ENCODE data around the gene UST.

The UST gene

DNA sequence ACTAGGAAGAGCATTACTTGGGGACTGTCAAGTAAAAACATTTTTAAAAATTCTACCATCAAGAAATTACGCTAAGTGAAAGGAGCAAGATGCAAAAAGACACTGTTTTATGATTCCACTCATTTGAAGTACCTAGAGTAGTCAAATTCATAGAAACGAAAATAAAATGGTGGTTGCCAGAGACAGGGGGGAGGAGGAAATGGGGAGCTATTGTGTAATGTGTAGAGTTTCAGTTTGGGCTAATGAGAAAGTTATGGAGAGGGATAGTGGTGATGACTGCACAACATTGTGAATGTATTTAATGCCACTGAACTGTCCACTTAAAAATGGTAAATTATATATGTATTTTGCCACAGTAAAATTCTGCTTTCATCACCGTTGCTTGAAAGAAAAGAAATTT is 83.8 kb downstream of the UST start:
- TF ChIP-seq, protein P1, sequence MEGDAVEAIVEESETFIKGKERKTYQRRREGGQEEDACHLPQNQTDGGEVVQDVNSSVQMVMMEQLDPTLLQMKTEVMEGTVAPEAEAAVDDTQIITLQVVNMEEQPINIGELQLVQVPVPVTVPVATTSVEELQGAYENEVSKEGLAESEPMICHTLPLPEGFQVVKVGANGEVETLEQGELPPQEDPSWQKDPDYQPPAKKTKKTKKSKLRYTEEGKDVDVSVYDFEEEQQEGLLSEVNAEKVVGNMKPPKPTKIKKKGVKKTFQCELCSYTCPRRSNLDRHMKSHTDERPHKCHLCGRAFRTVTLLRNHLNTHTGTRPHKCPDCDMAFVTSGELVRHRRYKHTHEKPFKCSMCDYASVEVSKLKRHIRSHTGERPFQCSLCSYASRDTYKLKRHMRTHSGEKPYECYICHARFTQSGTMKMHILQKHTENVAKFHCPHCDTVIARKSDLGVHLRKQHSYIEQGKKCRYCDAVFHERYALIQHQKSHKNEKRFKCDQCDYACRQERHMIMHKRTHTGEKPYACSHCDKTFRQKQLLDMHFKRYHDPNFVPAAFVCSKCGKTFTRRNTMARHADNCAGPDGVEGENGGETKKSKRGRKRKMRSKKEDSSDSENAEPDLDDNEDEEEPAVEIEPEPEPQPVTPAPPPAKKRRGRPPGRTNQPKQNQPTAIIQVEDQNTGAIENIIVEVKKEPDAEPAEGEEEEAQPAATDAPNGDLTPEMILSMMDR (conservative IDR thresholded peaks at IDR 0.05): no peak
- TF ChIP-seq ZFX (IDR thresholded peaks at IDR 0.05): no peak
- no peak overlapping the region for H3K27ac ChIP-seq

DNA sequence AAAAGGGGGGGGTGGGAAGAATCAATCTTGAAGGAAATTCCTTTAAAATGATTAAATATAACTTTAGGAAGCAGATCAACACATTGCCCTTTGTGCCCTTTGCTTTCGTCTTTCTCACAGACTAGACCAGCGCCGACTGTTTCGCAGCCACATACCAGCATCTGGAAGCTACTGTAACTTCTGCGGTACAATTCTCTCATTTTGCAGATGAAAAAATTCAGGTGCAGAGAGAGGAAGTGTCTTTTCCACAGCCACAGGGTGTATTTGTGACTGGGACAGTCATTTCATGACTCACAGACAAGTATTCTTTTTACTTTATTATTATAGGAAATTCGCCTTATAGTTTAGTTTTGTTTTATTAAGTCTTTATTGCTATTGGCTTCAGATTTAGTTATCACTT is 84.2 kb downstream of the UST start:
- no peak overlapping the region for H3K27ac ChIP-seq
- TF ChIP-seq, protein P1 (conservative IDR thresholded peaks at IDR 0.05): no peak
- TF ChIP-seq ZFX (IDR thresholded peaks at IDR 0.05): no peak

DNA sequence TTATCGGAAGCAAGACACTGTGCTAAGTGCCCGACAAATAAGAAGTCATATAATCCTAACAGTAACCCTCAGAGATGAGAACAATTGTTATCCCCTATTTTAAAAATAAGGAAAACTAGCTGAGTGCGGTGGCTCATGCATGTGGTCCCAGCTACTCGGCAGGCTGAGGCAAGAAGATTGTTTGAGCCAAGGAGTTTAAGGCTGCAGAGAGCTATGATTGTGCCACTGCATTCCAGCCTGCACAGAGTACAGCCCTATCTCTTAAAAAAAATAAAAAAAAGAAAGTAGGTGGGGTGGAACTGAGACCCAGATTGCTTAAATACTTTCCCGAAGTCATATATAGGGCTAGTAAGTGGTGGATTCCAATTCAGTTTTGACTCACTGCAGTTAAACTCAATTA is 84.7 kb downstream of the UST start:
- no peak overlapping the region for H3K27ac ChIP-seq
- no peak for TF ChIP-seq ZFX (IDR thresholded peaks at IDR 0.05)
- TF ChIP-seq, protein P1 (conservative IDR thresholded peaks at IDR 0.05): no peak

DNA sequence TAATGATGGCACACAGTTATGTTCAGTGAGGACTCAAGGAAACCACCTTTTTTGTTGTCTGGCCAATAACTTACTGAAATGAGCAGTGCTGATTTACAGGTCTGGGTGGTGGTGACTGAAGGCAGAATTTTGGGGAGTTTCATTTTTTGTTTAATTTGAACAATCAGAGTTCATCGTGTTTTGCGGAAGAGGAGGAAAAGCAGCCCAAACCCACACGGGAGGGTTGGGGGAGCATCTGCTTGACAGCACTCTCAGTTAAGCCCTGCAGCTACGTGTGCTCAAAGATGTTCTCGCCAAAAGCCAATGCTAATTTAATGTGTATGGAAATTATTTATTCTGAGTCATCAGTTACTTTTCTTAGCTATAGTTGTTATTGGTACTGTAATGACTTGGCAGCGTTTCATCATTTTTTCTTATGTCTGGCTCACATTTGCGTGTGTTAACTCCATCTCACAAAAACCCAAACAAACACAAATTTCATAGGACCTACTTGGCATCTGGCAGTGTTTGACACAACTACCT is 89.2 kb downstream of the UST start:
- H3K27ac ChIP-seq: no peak overlapping the region
- TF ChIP-seq, protein P1 (conservative IDR thresholded peaks at IDR 0.05): no peak

DNA sequence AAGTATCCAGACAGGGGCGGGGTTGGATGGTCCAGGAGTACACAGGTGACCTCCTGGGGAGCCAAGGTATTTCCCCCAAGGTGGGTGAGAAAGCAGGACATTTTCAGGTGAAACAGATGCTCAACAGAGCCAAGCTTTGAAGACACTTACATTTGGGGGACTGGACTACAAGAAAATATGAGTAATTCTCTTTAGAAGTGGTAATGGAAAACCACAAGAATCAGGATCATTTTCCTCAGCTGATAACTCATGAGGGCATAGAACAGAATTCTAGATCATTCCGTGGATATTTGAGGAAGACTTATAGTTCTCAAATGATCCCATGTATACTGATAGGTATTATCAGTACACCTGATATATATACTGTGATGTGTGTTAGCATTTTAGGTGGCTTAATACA is 89.9 kb downstream of the UST start:
- no peak for TF ChIP-seq ZFX (IDR thresholded peaks at IDR 0.05)
- no peak overlapping the region for H3K27ac ChIP-seq

DNA sequence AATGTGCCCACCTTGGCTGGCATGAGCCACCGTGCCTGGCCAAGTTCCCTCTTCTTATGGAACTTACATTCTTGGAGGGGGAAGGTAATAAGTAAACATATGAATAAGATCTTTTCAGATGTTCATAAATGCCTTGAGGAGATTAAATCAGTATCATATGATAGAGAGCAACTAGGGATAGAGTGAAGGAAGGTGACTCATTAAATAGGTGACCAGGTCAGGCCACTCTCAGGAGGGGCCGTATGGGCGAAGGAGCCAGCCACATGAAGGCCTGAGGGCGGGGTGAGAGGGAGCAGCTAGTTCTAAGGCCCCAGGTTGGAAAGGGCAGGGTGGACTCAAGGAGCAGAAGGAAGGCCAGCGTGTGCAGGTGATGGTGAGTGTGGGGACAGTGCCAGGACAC is 91.1 kb downstream of the UST start:
- H3K27ac ChIP-seq: no peak overlapping the region
- TF ChIP-seq, protein P1 (conservative IDR thresholded peaks at IDR 0.05): no peak
- TF ChIP-seq ZFX (IDR thresholded peaks at IDR 0.05): no peak

DNA sequence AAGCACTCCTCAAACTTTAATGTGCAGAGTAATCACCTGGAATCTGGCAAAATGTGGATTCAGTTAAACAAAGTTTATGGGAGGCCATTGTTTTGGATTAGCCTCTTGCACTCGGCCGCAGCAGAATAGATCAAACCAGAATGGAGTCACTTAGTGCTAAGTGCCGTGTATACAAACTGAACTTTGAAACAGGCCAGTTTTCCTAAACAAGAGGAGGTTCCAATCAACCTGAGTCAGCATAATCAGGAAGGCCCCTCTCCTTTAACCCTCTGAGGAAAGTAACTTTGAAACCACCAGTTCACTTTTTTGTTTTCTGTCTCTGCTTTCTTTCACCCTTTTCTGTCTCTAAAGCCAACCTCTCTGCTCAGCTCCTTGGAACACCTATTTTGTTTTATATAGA is 92.2 kb downstream of the UST start:
- H3K27ac ChIP-seq: no peak overlapping the region
- TF ChIP-seq ZFX (IDR thresholded peaks at IDR 0.05): no peak
- TF ChIP-seq, protein P1 (conservative IDR thresholded peaks at IDR 0.05): no peak

DNA sequence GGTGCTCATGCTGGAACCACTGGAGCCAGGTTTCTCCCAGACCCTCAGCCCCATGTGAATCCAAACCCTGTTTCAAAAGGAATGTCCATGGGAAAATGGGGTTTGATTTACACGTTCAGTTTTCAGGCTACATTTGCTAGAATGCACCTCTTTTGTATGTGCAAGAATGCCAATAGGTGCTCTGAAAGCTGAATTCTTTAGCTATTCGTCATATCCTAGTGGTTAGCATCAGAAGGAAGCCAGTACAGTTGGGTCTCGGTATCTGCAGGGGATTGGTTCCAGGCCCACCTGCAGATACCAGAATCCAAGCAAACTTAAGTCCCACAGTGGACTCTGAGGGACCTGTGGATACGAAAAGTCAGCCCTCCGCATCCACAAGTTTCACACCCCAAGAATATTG is 93.4 kb downstream of the UST start:
- TF ChIP-seq, protein P1 (conservative IDR thresholded peaks at IDR 0.05): no peak
- TF ChIP-seq ZFX (IDR thresholded peaks at IDR 0.05): no peak
- H3K27ac ChIP-seq: no peak overlapping the region

Data from C4-2B (cell line).